Activated naive CD4-positive, alpha-beta T cell treated with anti-CD3 and anti-CD28 coated beads, Interleukin-2, amount 50 U/mL, for 24 hours (primary cell): ENCODE measurements around the gene TFPI.

Experiments used
- H3K27ac Mint-ChIP-seq: one replicate; pipeline ENCODE4 v1.8.0; 2021; ENCODE audit warnings: mild to moderate bottlenecking, mixed read lengths
- H3K27me3 Mint-ChIP-seq: one replicate; pipeline ENCODE4 v1.8.0; 2021; ENCODE audit warnings: mixed read lengths
- H3K36me3 Mint-ChIP-seq: one replicate; pipeline ENCODE4 v1.8.0; 2021; ENCODE audit warnings: mixed read lengths
- H3K4me1 Mint-ChIP-seq: one replicate; pipeline ENCODE4 v1.8.0; 2021; ENCODE audit warnings: mixed read lengths
- H3K4me3 Mint-ChIP-seq: one replicate; pipeline ENCODE4 v1.8.0; 2021; ENCODE audit warnings: mild to moderate bottlenecking, mixed read lengths
- H3K9me3 Mint-ChIP-seq: one replicate; pipeline ENCODE4 v1.8.0; 2021; ENCODE audit warnings: mixed read lengths

The TFPI gene

DNA sequence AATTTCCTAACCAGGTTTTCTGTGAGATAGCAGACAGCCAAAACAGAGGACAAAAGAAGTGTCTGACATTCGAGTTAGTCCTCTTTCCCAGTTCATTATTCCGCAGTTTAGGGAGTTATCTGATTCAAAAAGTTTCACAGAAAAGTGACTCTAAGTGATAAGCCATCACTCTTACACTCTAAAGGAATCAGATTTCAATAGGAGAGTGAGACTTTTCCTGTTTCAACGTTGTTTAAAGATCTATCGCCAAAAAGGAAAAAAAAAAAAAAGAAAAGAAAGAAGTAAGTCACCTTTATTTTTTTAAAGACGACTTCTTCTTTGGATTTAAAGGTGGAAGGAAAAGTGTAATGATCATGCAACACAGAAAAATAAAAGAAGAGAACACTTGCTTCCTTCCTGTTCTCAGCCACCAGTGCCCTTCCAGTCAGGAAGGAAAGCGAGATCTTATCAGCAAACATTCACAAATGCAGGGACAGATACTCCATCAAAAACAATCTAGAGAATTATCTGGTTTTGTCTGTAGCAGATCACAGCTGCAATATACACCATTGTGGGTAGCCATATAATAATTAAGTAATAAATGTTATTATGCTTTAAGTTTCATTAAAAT lies 49.8 kb downstream of the TFPI start:
- Mint-ChIP-seq H3K36me3 (no peaks in the 10 kb centered on the region), H3K27me3 (peaks cover 6% of the 10 kb centered on the region), H3K27ac (no peak overlapping the region), H3K4me1 (no peaks in the 10 kb centered on the region), H3K9me3 (no peaks in the 10 kb centered on the region), H3K4me3 (no peak overlapping the region)

- H3K4me3 Mint-ChIP-seq = no peak overlapping the region
- no peaks in the 10 kb centered on the region for H3K9me3 Mint-ChIP-seq
- no peaks in the 10 kb centered on the region for H3K36me3 Mint-ChIP-seq
- H3K4me1 Mint-ChIP-seq = no peaks in the 10 kb centered on the region
- H3K27ac Mint-ChIP-seq = no peak overlapping the region
- peaks cover 6% of the 10 kb centered on the region for H3K27me3 Mint-ChIP-seq
These were observed 50.5 kb downstream of the TFPI start for GRCh38 chr2:187503700-187504099.

DNA sequence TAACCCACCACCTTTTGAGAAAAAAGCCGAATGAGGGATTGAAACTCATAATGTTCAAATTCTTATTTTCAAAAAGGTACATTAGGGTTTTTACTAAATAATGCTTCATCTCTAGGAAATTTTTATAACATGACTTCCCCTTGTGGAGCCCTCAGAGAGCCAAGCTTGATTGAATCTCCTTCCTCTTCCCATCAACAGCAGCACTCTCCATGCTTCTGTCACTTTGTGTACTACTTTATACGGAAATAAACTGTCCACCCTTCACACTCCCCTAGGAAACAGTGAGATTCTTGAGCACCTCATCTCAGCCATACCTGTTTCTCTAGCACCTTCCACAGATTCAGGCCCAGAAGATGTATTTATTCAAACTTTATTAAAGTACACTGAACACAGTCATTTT lies 51.8 kb downstream of the TFPI start:
- no peaks in the 10 kb centered on the region for H3K4me1 Mint-ChIP-seq
- H3K27me3 Mint-ChIP-seq = peaks cover 3% of the 10 kb centered on the region
- no peaks in the 10 kb centered on the region for H3K36me3 Mint-ChIP-seq
- no peak overlapping the region for H3K27ac Mint-ChIP-seq
- no peak overlapping the region for H3K4me3 Mint-ChIP-seq
- H3K9me3 Mint-ChIP-seq = no peaks in the 10 kb centered on the region

DNA sequence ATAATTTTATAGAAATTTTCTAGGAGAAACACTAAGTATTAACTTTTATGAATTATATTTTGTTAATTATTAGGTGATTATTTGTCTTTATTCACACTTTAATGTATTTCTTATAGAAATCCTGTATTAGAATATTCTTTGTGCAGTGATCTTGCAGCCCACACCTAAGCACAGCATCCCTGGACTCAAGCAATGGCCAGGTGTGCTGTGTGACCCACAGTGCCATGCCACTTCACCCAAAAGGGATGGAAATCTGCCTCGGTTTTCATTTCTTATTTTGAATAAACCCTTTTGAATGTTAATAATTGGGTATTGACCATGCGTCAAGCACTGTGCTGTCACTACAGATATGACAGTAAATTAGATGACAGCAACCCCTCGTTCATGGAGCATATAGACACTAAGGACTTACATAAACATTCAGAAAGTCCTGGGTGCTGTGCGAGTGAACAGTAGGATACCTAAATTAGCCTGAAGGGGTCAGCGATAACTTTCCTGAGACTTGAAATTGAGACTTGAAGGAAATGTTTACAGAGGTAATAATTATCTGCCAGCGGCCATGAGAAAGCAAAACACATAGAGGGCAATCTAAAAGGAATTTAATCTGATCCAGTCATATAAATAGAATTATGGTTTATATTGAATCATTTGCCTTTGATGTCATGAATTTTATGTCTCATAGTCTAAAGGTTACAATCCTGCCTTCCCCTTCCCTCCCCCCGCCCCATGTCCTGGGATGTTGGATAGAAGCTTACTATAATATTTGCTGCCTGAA lies 53.5 kb downstream of the TFPI start:
- no peak overlapping the region for H3K27ac Mint-ChIP-seq
- peaks cover 3% of the 10 kb centered on the region for H3K27me3 Mint-ChIP-seq
- no peaks in the 10 kb centered on the region for H3K9me3 Mint-ChIP-seq
- H3K4me3 Mint-ChIP-seq = no peak overlapping the region
- no peaks in the 10 kb centered on the region for H3K36me3 Mint-ChIP-seq
- H3K4me1 Mint-ChIP-seq = no peaks in the 10 kb centered on the region

DNA sequence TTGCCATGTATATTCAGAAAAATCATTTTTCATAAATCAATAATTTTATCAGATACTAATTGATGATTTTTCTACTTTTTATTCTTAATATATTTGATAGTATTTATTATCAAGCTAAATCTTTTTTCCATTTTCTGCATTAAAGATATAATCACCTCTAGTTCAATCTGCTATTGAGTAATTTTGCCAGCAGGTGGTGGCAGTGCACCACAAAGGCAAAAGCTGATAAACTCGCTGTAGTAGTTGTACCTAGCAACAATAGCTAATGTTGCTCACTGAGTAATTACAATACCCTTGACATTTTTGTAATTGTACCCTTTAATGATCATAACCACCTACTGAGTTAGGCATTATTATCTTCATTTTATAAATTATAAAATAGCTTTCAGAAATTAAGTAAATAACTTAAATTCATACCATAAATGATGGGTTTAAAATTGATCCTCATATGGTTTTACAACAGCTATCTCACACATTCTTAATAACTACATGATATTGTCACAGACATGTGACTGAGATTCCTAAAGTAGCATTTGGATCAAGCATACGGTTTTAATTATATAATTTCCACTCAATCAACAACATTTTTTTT lies 54.2 kb downstream of the TFPI start:
- no peaks in the 10 kb centered on the region for H3K36me3 Mint-ChIP-seq
- H3K4me1 Mint-ChIP-seq = no peaks in the 10 kb centered on the region
- peaks cover 3% of the 10 kb centered on the region for H3K27me3 Mint-ChIP-seq
- H3K9me3 Mint-ChIP-seq = no peaks in the 10 kb centered on the region
- H3K27ac Mint-ChIP-seq = no peak overlapping the region
- no peak overlapping the region for H3K4me3 Mint-ChIP-seq

GRCh38 chr2:187497858-187498463 lies 56.3 kb downstream of the TFPI start:
- H3K27ac Mint-ChIP-seq = no peak overlapping the region
- H3K4me1 Mint-ChIP-seq = no peaks in the 10 kb centered on the region
- no peaks in the 10 kb centered on the region for H3K9me3 Mint-ChIP-seq
- no peak overlapping the region for H3K4me3 Mint-ChIP-seq
- peaks cover 7% of the 10 kb centered on the region for H3K27me3 Mint-ChIP-seq
- H3K36me3 Mint-ChIP-seq = no peaks in the 10 kb centered on the region

DNA sequence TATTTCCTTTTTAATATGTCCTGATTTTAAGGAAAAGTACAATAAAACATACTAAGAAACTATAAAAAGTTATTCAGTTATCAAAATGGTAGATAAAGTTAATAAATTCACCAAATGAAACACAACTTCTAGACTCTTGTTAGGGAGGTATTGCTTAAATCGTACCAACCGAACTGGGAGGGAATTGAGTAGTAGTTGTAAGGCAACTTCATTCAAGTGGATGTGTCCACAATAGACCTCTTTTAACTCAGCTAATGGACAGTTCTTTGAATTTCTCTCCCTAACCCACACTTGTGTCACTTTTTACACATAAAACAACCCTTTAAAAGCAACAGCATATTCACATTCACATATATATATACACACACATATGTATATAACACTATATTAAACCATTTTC lies 57.1 kb downstream of the TFPI start:
- Mint-ChIP-seq H3K27me3 (peaks cover 3% of the 10 kb centered on the region), H3K4me3 (no peak overlapping the region), H3K36me3 (no peaks in the 10 kb centered on the region), H3K9me3 (no peaks in the 10 kb centered on the region), H3K4me1 (no peaks in the 10 kb centered on the region), H3K27ac (no peak overlapping the region)

GRCh38 chr2:187495324-187495723 lies 58.9 kb downstream of the TFPI start:
- Mint-ChIP-seq H3K27ac (no peak overlapping the region), H3K9me3 (no peaks in the 10 kb centered on the region), H3K36me3 (no peaks in the 10 kb centered on the region), H3K27me3 (peaks cover 3% of the 10 kb centered on the region), H3K4me1 (no peaks in the 10 kb centered on the region), H3K4me3 (no peak overlapping the region)

- H3K27ac Mint-ChIP-seq = no peak overlapping the region
These were observed 60.2 kb downstream of the TFPI start for GRCh38 chr2:187493877-187494568.

DNA sequence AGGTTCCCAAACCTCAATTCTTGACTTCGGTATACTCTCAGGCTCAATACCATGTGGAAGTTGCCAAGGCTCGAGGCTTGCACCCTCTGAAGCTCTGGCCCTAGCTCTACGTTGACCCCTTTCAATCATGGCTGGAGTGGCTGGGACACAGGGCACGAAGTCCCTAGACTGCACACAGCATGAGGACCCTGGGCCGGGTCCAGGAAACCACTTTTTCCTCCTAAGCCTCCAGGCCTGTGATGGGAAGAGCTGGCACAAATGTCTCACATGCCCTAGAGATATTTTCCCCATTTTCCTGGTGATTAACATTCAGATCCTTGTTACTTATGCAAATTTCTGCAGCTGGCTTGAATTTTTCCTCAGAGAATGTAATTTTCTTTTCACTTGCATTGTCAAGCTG lies 61.1 kb downstream of the TFPI start:
- H3K36me3 Mint-ChIP-seq = no peaks in the 10 kb centered on the region
- no peaks in the 10 kb centered on the region for H3K4me1 Mint-ChIP-seq
- H3K27ac Mint-ChIP-seq = no peak overlapping the region
- H3K27me3 Mint-ChIP-seq = peaks cover 3% of the 10 kb centered on the region
- H3K4me3 Mint-ChIP-seq = no peak overlapping the region
- H3K9me3 Mint-ChIP-seq = no peaks in the 10 kb centered on the region

More at GRCh38 chr2:187493877-187494568, 60.2 kb downstream of the TFPI start:
- H3K27me3 Mint-ChIP-seq = peaks cover 3% of the 10 kb centered on the region
- H3K36me3 Mint-ChIP-seq = no peaks in the 10 kb centered on the region
- H3K4me1 Mint-ChIP-seq = no peaks in the 10 kb centered on the region
- no peaks in the 10 kb centered on the region for H3K9me3 Mint-ChIP-seq
- H3K4me3 Mint-ChIP-seq = no peak overlapping the region

GRCh38 chr2:187486241-187486640 lies 68.0 kb downstream of the TFPI start:
- Mint-ChIP-seq H3K36me3 (no peaks in the 10 kb centered on the region), H3K9me3 (no peaks in the 10 kb centered on the region), H3K4me3 (no peak overlapping the region), H3K4me1 (no peaks in the 10 kb centered on the region), H3K27me3 (no peaks in the 10 kb centered on the region), H3K27ac (no peak overlapping the region)

DNA sequence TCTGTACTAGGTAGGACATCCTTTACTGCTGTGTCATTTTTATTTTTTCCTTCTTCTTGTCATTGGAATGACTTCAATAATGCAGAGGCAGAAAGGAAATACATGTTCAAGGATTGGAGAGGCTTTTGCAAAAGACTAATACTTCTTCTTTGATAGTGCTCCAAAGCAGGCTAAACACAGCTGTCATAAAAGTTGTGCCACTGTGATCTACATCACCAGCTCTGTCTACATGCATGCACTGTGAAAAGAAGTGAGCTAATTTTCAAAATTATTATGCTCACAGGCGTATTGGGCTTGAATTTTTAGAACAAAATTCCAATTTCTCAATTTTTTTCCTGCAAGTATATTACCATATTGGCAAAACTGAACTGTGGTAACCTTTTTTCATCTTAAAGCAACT lies 68.7 kb downstream of the TFPI start:
- no peaks in the 10 kb centered on the region for H3K36me3 Mint-ChIP-seq
- H3K4me1 Mint-ChIP-seq = no peaks in the 10 kb centered on the region
- no peaks in the 10 kb centered on the region for H3K9me3 Mint-ChIP-seq
- H3K4me3 Mint-ChIP-seq = no peak overlapping the region
- no peaks in the 10 kb centered on the region for H3K27me3 Mint-ChIP-seq
- no peak overlapping the region for H3K27ac Mint-ChIP-seq

DNA sequence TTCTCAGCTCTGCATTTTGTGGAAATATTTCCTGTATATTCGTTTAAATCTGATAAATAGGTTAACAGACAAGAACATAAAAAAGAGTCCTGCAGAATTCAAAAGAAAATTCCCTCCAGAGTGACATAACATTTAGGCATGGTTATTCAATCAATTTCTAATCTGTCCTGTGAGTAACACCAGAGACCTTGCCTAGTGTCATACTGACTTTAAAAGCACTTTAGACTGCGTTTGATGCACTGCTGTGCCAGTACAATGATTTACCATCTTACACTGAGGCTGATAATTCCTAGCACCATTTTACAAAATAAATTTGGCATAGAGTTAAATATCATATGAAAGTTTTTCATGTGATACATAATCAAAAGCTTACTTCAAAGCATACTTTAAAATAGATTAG lies 70.7 kb downstream of the TFPI start:
- no peaks in the 10 kb centered on the region for H3K36me3 Mint-ChIP-seq
- no peaks in the 10 kb centered on the region for H3K4me1 Mint-ChIP-seq
- no peaks in the 10 kb centered on the region for H3K9me3 Mint-ChIP-seq
- H3K27me3 Mint-ChIP-seq = no peaks in the 10 kb centered on the region
- no peak overlapping the region for H3K27ac Mint-ChIP-seq
- no peak overlapping the region for H3K4me3 Mint-ChIP-seq

DNA sequence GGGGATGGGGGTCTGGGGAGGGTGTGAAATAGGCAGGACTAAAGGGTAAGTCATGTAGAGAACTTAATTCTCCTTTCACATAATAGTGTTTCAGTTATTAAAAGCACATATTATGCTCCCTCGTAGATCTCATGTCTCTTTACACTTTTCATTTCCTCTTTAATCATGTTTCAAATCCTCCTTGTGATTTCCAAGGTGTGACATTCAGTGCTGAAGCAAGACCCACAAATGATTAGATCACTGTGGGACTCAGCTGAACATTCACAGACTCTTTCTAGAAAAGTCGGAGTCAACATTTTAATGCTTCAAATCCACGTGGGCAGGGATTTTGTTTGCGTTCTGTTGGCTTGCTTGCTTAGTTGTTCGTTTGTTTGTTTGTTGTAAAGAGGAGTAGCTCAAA lies 71.4 kb downstream of the TFPI start:
- no peaks in the 10 kb centered on the region for H3K4me1 Mint-ChIP-seq
- H3K9me3 Mint-ChIP-seq = no peaks in the 10 kb centered on the region
- H3K36me3 Mint-ChIP-seq = no peaks in the 10 kb centered on the region
- no peaks in the 10 kb centered on the region for H3K27me3 Mint-ChIP-seq
- H3K4me3 Mint-ChIP-seq = no peak overlapping the region
- no peak overlapping the region for H3K27ac Mint-ChIP-seq

DNA sequence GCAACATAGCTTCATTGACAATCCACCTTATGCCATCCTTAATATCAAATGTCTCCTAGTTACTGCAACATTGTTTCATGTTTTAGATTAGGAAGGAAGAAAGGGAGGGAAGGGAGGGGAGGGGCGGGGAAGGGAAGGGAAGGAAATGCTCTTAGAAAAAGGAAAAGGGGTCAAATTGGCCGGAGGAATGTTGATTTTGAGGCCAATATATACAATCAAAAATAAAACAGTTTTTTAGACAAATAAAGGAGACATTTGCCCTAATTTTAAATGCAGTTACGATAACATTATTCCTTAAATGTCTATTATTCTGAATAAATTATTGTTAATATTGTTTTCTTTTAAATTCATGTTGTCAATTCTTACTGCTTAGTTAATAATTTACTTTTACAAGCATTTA lies 72.7 kb downstream of the TFPI start:
- no peak overlapping the region for H3K27ac Mint-ChIP-seq
- no peaks in the 10 kb centered on the region for H3K9me3 Mint-ChIP-seq
- no peak overlapping the region for H3K4me3 Mint-ChIP-seq
- H3K4me1 Mint-ChIP-seq = no peaks in the 10 kb centered on the region
- H3K36me3 Mint-ChIP-seq = no peaks in the 10 kb centered on the region
- no peaks in the 10 kb centered on the region for H3K27me3 Mint-ChIP-seq

DNA sequence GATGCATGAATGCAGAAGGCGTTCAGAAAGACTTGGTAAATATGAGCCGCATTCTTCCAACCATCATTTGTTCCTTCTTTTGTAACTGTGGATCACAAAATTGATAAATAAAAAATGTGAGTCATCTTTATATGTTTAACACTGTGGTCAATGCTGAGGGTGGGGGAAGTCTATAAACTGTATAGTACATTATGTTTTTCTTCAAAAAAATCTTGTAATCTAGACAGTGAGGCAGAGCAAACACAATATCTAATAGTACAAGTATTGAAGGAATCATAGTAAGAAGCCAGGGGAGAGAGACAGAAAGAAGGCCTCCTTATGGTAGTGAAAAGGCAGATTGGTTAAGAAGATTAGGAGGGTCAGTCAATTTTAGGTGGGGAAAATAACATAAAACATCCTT lies 75.5 kb downstream of the TFPI start:
- Mint-ChIP-seq H3K9me3 (no peaks in the 10 kb centered on the region), H3K27ac (no peak overlapping the region), H3K4me3 (no peak overlapping the region), H3K36me3 (no peaks in the 10 kb centered on the region), H3K4me1 (no peaks in the 10 kb centered on the region), H3K27me3 (no peaks in the 10 kb centered on the region)
